ENCODE measurements around the gene OLFML2A.

GRCh38 chr9:124766326-124766725 is 10.6 kb upstream of the OLFML2A start:
- TF ChIP-seq FOXM1 (IDR thresholded peaks at IDR 0.05; ENCODE audit: borderline replicate concordance), result no peak
- TF ChIP-seq SP1 (IDR thresholded peaks at IDR 0.05), result no peak
- TF ChIP-seq ARNT (IDR thresholded peaks at IDR 0.05), result no peak
- TF ChIP-seq SUZ12 (IDR thresholded peaks at IDR 0.05), result no peak
- no peak for TF ChIP-seq ELF4 (IDR thresholded peaks at IDR 0.05)
- TF ChIP-seq BHLHE40 (IDR thresholded peaks at IDR 0.05; ENCODE audit: borderline replicate concordance), result no peak
- no peak for TF ChIP-seq FOXK2 (IDR thresholded peaks at IDR 0.05)
- no peak for TF ChIP-seq ZNF384 (IDR thresholded peaks at IDR 0.05)
- TF ChIP-seq NFRKB (IDR thresholded peaks at IDR 0.05), result no peak

Data from HEK293T (cell line).